Vagina (tissue), 2 donors: ENCODE data around the gene MRM2. TPM values are rescaled to one million over a fixed set of nuclear protein-coding genes. Genes with fewer than 3 reads are reported as not detected.

ENCODE experiments used
- DNase-seq, 2 donors: peaks; one replicate each; pipeline ENCODE4 v3.0.0-alpha.2; 2017; ENCODE audit errors: extremely low spot score in 2 of 2
- H3K27ac ChIP-seq: fragments of 200-600 bp; sonication (generic); one replicate; pipeline ENCODE4 v1.5.1; 2019
- H3K27me3 ChIP-seq: fragments of 200-600 bp; sonication (generic); one replicate; pipeline ENCODE4 v1.5.1; 2019
- H3K36me3 ChIP-seq, 2 donors: fragments of 200-600 bp; sonication (generic); one replicate each; pipeline ENCODE4 v1.5.1; 2017 to 2019
- H3K4me1 ChIP-seq: fragments of 200-600 bp; sonication (generic); one replicate; pipeline ENCODE4 v1.5.1; 2019
- H3K4me3 ChIP-seq, 2 donors: fragments of 200-600 bp; sonication (generic); 1 replicate in 1 of 2; 2 replicates in 1 of 2; pipeline ENCODE4 v1.5.1; 2016 to 2019
- H3K9me3 ChIP-seq: fragments of 200-600 bp; sonication (generic); one replicate; pipeline ENCODE4 v1.5.1; 2019
- POLR2A ChIP-seq, 2 donors: fragments of 450-650 bp; IDR thresholded peaks; one replicate each; pipeline ENCODE4 v1.6.1; 2017; ENCODE audit warnings: antibody characterized with exemption in 2 of 2, mild to moderate bottlenecking in 2 of 2, moderate library complexity in 2 of 2
- POLR2AphosphoS5 ChIP-seq, 2 donors: sonication (generic); formaldehyde crosslinking; IDR thresholded peaks; one replicate each; pipeline ENCODE4 v1.9.0; 2017; ENCODE audit warnings: antibody characterized with exemption in 2 of 2, mild to moderate bottlenecking in 2 of 2, low read depth in 1 of 2; ENCODE audit not compliant: insufficient read depth in 1 of 2
- intact Hi-C: fragments of 100-400 bp; cut with DNase I; formaldehyde crosslinking; loops from one replicate; pipeline ENCODE4 v1.15.1; 2023
- total RNA-seq: library from RNA; depleted of rRNA; stranded (reverse); fragments of >200 nt; gene quantifications from one replicate; pipeline ENCODE4 v1.2.3, GENCODE V29; 2016
- TF ChIP-seq, protein P1 (sequence below), 3 experiments: fragments of 450-650 bp in 2 of 3; fragments of 200-600 bp in 1 of 3; sonication (generic) in 1 of 3; IDR thresholded peaks; one replicate each; pipeline ENCODE4 v1.5.1; 2017 to 2019; ENCODE audit warnings: antibody characterized with exemption in 3 of 3, mild to moderate bottlenecking in 2 of 3, moderate library complexity in 2 of 3

The MRM2 gene
- total RNA-seq, 1 donor from 2014 or later = 8.3 TPM

DNA sequence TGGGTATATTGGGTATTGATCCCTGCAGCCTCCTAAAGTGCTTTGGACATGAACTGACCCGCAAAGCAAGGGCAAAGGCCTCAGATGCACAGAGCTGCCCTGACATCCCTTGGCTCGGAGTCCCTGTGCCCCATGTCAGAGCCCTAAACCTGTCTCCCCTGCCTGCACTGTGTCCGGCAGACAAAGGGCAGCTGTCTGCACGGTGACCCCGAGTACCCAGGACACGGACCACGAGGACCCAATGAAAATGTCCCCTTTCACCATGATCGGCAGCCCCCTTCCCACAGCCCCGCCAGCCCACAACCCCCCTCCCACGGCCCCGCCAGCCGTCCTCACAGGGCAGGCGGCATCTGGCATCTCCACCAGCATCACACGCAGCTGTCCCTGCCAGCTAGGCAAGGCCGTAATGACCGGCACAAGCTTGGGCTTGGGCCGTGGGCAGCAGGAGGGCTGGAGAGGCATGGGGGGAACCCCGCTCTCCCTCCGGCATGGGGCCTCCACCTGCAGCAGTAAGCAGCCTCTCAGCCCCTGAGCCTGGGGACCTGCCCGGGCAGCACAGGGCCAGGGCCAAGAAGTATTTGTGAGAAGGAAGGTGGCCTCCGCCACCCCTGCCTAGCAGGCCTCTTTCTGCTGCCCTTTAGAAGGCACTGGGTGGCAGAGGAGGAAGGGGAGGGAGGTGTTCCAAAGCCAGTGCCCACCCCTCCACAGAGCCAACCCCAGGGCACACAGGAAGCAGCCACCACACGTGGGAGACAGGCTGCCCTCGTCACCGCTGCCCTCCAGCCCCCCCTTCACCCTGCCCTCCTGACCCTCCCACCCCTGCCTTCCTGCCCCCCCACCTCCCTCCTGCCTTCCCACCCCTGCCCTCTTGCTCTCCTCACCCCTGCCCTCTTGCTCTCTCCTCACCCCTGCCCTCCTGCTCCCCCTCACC, 10.1 kb upstream of the MRM2 start:
- no peak overlapping the region for H3K27ac ChIP-seq
- TF ChIP-seq, protein P1, sequence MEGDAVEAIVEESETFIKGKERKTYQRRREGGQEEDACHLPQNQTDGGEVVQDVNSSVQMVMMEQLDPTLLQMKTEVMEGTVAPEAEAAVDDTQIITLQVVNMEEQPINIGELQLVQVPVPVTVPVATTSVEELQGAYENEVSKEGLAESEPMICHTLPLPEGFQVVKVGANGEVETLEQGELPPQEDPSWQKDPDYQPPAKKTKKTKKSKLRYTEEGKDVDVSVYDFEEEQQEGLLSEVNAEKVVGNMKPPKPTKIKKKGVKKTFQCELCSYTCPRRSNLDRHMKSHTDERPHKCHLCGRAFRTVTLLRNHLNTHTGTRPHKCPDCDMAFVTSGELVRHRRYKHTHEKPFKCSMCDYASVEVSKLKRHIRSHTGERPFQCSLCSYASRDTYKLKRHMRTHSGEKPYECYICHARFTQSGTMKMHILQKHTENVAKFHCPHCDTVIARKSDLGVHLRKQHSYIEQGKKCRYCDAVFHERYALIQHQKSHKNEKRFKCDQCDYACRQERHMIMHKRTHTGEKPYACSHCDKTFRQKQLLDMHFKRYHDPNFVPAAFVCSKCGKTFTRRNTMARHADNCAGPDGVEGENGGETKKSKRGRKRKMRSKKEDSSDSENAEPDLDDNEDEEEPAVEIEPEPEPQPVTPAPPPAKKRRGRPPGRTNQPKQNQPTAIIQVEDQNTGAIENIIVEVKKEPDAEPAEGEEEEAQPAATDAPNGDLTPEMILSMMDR (IDR thresholded peaks at IDR 0.05) = no peak
- TF ChIP-seq POLR2AphosphoS5 (IDR thresholded peaks at IDR 0.05; ENCODE audit: insufficient read depth in 1 of 2, low read depth in 1 of 2) = no peak
- H3K36me3 ChIP-seq = peaks cover 0 to 16% of the 10 kb centered on the region in 2 donors
- peaks cover 12% of the 10 kb centered on the region for H3K4me1 ChIP-seq
- no peak for DNase-seq
- H3K4me3 ChIP-seq = no peak overlapping the region
- no peaks in the 10 kb centered on the region for H3K9me3 ChIP-seq
- no peaks in the 10 kb centered on the region for H3K27me3 ChIP-seq
- intact Hi-C loops = no loop called here

DNA sequence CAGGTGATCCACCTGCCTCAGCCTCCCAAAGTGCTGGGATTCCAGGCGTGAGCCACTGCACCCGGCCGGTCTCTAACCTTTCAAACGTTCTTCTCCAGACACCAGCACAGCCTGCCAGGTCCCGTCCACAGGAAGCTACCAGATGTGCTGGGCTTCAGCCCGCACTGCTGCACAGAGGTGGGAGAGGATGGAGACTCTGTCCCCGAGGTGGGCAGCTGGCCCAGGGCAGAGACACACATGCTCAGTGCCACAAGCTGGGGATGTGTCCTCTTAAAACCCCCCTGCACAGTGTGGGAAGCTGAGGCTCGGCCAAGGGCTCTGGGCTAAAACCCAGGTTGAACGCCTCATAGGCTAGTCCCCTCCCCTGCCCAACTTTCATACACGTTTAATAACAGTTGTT, 9.4 kb upstream of the MRM2 start:
- Histone ChIP-seq H3K4me1 (peaks cover 12% of the 10 kb centered on the region), H3K27ac (no peak overlapping the region), H3K27me3 (no peaks in the 10 kb centered on the region), H3K36me3 (peaks cover 0 to 8% of the 10 kb centered on the region in 2 donors), H3K9me3 (no peaks in the 10 kb centered on the region), H3K4me3 (no peak overlapping the region)
- intact Hi-C loops = no loop called here
- TF ChIP-seq POLR2A (IDR thresholded peaks at IDR 0.05) (no peak), POLR2AphosphoS5 (IDR thresholded peaks at IDR 0.05; ENCODE audit: insufficient read depth in 1 of 2, low read depth in 1 of 2) (no peak)
- TF ChIP-seq, protein P1 (IDR thresholded peaks at IDR 0.05) = no peak
- DNase-seq = no peak

DNA sequence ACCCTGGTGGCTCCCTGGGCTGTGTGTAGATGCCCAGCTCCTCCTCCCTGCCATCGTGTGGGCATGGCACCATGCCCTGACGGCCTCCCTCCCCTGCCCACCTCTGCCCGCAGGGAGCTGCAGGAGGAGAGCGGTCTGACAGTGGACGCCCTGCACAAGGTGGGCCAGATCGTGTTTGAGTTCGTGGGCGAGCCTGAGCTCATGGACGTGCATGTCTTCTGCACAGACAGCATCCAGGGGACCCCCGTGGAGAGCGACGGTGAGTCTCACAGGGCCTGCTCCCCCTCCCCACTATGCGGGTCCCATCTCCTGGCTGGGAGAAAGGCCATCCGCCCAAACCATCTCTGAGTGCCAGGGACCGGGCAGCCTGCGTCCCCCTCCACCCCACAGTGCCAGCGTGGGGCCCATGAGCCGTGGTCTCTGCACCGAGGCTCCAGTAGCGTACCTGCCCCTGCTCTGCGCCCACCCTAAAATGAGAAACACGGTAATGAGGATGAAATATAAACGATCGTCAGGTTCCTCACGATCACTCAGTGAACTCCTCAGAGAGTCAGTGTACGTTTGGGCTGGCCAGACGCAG, 7.8 kb upstream of the MRM2 start:
- intact Hi-C loops = no loop called here
- Histone ChIP-seq H3K4me3 (no peak overlapping the region), H3K27ac (peak overlapping the region; percentile 73), H3K9me3 (no peaks in the 10 kb centered on the region), H3K27me3 (no peaks in the 10 kb centered on the region), H3K36me3 (no peaks in the 10 kb centered on the region), H3K4me1 (peaks cover 12% of the 10 kb centered on the region)
- TF ChIP-seq, protein P1 (IDR thresholded peaks at IDR 0.05) = no peak
- no peak for TF ChIP-seq POLR2AphosphoS5 (IDR thresholded peaks at IDR 0.05; ENCODE audit: insufficient read depth in 1 of 2, low read depth in 1 of 2)
- no peak for TF ChIP-seq POLR2A (IDR thresholded peaks at IDR 0.05)
- DNase-seq = no peak

DNA sequence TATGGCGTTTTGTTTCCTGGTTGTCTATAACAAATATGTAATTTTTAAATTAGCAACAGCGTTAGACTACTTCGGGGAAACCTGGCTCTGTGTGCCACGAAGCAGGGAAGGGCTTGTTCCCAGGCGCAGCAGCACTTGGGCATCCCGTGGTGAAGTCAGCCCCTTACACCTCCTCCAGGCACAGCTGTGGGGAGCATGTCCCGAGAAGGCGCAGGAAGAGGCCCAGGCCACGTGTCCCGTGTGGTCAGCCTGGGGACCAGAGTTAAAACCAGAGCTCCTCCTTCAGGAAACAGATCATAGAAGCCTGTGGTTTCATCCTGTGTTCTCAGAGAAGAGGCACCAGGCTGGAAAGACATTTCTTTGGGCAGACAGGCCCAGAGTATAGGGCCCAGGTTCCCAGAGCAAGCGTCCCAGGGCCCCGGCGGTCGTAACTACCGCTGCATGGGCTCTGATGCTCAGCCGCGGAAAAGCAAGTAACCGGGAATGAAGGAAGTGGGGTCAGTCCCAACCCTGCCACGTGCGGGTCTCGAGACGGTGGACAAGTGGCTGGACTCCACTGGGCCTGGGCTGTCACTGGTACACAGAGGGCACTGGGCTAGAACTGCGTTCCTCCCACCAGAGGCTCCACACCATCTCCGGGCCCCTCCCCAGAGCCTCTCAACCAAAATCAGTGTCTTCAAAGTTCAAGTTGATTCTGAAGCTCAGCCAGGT, 7.1 kb upstream of the MRM2 start:
- TF ChIP-seq POLR2AphosphoS5 (IDR thresholded peaks at IDR 0.05; ENCODE audit: insufficient read depth in 1 of 2, low read depth in 1 of 2) (peak in 1 of 2 donors; percentile 34), POLR2A (IDR thresholded peaks at IDR 0.05) (no peak)
- TF ChIP-seq, protein P1 (IDR thresholded peaks at IDR 0.05) = no peak
- Histone ChIP-seq H3K9me3 (no peaks in the 10 kb centered on the region), H3K4me3 (no peak overlapping the region), H3K27me3 (no peaks in the 10 kb centered on the region), H3K4me1 (peaks cover 12% of the 10 kb centered on the region), H3K27ac (peak overlapping the region; percentile 73), H3K36me3 (no peaks in the 10 kb centered on the region)
- DNase-seq = no peak
- intact Hi-C loops = no loop called here
